Measurements from ENCODE around the gene USP47. TPM values are rescaled to one million over a fixed set of nuclear protein-coding genes. Genes with fewer than 3 reads are reported as not detected.
"Not testable (repeated sequence)": the region's sequence is repeated elsewhere in the genome, so short reads cannot be mapped to it uniquely, and the experiment has no call there.

USP47 gene
- total RNA-seq, 1 donor from 2014 or later, result 63.5 TPM

DNA sequence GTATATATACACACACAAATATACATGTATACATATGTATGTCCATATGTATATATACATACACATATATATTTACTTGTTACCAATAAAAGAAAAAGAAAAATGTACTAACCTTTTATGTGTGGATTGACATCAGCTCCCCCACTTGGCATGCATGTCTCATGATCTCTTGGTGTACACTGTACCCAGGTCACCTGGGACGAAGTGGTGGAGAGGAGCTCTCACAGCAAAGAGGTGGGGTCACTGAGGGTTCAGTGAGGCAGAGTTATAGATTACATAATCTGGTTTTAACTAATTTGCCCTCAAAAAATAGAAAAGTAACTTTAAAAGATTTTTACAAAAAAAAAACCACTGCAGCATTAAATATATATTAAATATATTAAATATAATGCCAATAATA, 15.5 kb upstream of the USP47 start:
- no peak for DNase-seq

DNA sequence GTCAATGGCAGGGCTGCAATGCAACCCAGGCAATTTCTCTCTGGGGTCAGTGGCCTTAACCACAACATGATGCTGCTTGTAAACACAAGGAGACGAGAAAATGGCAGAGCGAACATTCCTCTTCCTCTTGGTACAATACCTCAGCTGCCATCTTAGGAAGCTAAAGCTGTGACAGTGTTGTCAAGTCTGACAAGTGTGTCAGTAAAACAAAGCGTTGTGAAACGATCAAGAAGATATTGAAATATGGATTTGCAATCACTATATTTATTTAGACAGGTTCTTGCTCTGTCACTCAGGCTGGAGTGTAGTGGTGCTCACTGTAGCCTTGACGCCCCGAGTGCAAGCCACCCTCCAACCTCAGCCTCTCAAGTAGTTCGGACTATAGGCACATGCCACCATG, 14.5 kb upstream of the USP47 start:
- DNase-seq, result no peak

DNA sequence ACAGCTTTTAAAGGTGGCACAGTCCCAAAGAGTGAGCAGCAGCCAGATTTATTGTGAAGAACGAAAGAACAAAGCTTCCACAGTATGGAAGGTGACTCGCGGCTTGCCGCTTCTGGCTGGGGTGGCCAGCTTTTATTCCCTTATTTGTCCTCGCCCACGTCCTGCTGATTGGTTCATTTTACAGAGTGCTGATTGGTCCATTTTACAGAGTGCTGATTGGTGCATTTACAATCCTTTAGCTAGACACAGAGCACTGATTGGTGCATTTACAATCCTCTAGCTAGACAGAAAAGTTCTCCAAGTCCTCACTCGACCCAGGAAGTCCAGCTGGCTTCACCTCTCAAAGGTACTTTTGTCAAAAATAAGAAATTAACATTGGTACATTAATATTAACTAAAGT, 10.4 kb upstream of the USP47 start:
- not testable (repeated sequence) for DNase-seq

DNA sequence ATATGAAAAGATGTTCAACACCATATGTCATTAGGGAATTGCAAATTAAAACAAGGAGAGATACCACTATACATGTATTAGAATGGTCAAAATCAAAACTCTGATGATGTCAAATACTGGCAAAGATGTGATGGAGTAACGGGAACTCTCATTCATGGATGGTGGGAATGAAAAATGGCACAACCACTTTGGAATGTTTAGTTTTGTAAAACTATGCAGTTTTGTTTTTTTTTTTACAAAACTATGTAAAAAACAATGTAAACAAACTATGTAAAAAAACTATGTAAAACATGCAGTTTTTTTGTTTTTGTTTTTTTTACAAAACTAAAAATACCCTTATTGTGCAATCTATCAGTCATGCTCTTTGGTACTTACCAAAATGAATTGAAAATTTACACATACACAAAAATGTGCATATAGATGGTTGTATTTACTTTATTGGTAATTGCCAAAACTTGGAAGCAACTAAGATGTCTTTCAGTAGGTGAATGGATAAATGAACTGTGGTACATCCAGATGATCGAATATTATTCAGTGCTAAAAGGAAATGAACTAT, 5.0 kb upstream of the USP47 start:
- DNase-seq, result no peak

DNA sequence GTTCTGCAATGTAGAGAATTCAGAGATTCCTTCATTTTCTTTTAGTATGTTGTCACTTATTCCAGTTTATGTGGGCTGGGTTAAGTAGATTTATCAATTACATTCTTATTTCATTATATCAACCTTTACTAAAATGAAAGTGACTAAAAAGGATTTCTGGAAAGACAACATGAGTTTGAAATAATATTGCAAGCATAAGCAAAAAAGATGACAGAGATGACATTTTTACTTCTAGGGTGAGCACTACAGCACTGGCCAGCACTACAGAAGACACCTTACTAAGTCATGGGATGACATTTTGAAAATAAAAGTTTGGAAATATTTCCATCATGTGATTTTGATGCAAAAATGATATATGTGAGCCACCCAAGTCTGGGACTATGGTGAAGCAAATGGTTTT, 2.1 kb upstream of the USP47 start:
- DNase-seq, result no peak

DNA sequence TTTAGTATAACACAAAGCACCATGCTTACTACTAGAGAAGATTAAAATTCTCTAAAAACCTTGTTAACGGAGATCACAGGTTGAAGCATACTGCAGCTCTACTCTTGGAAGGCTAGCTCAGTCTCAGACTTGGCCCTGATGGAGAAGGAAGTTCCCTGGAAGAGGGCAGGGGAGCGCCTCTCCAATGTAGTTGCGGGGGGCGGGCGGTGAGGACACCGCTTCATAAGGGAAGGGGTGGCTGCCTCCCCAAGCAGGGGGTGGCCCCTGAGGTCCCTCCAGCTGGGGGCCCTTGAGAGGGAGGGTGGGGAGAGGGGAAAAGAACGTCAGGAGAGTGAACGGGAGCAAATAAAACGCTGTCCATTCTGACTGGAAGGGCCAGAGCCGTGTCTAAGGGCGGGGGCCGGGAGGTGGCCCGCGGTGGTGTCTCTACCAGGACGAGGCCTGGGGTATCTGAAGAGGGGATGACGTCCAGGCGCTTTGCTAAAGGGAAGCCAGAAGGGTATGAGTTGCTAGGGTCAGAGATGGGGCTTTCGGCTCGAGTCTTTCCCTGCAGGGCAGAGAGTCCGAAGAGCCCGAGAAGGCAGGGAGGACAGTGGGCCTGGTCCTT, 553 bp upstream of the USP47 start:
- peak; percentile 50 for DNase-seq

DNA sequence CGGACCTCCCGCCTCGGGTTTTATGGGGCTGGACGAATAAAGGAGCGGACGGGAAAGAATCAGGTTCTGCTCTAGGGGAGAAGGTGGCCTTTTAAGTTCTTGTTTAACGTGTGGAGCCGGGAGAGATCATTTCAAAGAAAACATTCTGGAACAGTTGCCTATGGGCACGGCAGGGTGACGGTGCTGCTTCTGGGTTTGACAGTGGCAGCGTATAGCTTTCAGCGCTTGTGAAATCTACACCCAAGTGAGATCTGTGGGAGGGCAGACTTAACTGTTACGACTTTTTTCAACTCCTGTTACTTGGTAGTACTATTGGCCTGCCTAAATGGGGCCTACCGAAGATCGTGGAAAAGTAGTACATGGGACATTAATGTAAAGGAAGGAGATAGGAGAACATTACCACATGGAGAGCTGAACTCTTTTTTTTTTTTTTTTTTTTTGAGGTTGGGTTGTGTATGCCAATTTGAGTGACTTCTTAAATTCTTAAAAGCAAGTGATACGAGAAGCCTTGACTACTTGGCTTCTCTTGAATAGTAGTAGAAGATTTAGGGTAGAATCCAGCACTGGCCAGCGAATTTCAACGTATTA, 743 bp downstream of the USP47 start:
- peak; percentile 76 for DNase-seq

DNA sequence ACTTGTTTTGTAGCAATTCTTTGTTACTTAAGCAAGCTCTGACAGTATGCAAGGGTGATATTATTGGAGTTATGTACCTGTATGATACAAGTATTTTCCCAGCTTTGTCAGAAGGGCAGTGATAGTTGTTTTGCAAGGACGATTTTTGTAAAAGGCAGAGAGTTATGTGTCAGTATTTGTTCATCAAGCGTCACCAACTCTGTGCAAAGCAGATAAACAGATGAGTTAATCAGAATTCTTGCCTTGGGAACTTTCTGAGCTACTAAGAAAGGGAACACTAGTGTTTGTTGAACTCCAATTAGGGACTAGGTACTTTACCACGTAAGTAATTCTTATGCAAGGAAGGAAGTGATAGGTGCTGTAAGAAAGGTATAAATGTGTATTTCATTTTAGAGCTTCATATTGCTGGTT, 1.4 kb downstream of the USP47 start:
- DNase-seq, result peak; percentile 61

DNA sequence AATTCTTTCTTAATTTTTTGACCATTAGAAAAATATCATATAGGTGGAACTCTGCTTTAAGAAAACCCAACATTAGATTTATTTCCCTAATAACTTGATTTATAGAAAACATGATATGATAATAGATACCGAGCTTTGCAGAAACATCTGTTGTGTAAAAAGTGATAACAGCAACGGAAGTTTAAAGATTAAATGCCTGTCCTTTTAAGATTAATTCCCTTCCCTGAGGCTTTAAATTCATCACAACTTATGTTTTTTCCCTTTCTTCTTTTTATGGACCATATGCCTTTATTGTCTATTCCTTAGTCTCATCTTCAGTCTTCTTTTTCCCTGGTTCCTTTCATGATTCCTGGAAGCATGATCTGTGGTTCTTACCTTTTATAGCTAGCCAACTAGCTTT, 1.9 kb downstream of the USP47 start:
- no peak for DNase-seq

DNA sequence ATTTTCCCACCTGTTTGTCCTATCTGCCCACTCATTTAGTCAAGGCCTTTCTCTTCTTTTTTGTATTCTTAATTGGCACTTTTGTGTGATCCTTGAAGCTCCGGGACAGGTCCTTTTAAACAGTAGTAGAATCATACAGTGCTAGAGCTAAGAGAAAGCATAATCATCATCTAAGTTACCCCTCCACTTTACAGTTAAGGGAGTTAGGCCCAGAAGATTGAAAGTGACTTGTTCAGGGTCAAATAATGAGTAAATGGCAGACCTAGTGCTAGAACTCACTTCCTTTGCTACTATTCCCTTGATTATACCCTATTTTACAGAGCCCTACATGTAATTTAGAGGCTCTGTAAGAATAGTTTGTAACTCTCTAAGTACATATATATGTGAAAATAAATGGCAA, 2.5 kb downstream of the USP47 start:
- no peak for DNase-seq

DNA sequence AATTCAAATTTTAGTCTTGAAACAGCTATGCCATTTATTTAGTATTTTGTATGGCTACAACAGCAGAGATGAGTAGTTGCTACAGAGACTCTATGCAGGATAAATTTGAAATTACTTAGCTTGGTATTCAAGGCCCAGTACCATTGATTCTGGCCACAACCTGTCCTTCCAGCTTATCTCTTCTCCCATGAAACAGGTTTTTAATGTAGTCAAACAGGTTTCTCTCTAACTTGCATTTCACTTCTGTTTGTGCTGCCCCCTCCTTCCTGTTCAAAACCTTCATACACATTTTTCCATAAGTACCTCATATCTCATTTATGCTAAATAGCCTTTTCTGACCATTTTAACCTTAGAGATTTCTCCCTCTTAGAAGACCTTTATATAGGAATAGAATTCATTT, 3.3 kb downstream of the USP47 start:
- no peak for DNase-seq

DNA sequence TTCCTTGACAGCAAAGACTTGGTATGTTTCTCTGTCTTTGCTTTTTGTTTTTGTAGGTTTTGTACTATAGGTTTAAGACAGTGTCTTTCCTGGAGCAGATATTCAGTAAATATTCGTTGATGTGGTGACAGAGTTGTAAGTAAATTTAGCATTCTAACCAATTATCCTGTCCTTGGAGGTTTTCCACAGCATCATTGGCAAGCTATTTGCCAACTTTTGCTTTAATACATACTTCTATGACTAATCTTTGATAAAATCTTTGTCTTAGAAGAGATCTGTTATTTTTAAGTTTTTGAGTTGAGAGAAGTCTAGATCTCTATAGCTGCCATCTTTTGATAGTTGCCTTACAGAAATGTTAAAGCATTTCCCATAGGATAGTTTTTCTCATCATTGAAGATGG, 3.8 kb downstream of the USP47 start:
- no peak for DNase-seq

DNA sequence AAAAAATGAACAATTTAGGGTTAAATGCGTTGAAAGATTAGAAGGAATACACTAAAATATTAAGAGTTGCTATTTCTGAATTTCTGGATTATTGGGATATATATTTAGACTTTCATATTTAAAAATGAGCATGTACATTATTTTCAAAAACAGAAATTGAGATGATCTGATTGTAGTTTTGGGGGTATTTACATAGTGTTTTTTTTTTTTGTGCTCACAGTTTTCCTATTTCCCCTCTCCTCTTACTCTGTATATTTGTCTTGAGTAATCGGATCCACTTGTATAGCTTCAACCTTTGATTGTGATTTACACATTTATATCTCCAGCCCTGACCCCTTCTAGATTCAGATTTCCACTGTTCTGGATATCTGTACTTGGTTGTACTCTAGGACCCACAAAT, 5.3 kb downstream of the USP47 start:
- no peak for DNase-seq

DNA sequence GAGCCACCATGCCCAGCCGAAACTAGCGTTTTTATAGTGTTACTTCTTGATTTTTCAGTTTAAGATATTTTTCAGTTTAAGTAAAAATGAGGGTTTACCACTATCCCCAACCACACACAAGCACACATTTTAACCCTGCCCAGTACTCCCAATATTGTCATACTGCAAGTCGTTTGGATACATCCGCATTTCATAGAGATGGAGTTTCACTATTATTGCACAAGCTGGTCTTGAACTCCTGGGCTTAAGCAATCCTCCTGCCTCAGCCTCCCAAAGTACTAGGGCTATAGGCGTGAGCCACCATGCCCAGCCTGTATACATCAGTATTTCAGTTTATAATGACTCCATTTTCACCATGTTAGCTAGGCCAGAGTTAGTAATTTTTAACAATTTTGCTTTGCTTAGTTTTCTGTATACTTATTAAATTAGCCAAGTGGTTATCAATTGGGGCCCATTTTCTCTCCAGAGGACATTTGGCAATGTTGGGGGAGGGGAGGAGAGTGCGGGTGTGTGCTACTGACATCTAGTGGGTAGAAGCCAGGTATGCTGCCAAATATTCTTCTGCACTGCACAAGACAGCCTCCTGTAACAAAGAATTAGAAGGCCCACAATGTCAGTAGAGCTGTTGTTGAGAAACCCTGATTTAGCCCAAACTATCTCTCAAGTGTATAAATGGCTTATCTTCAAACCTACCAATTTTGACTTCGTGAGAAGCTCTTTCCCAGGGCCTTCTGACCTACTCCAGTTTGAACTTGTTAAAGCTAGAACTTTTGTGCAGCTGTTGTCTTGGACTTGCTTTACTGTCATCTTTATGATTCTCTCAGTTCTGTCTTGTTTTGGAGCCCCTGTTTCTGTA, 7.3 kb downstream of the USP47 start:
- DNase-seq, result peak; percentile 81

DNA sequence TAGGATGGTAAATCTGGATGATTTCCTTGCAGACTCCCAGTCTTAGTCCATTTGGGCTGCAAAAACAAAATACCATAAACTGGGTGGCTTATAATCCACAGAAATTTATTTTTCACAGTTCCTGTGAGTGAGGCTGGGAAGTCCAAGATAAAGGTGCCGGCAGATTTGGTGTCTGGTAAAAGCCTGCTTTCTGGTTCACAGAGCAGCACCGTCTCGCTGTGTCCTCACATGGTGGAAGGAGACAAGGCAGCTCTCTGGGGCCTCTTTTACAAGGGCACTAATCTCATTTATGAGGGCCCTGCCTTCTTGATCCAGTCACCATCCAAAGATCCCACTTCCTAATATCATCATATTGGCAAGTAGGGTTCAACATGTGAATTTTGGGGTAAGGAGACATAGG, 8.9 kb downstream of the USP47 start:
- DNase-seq, result no peak

DNA sequence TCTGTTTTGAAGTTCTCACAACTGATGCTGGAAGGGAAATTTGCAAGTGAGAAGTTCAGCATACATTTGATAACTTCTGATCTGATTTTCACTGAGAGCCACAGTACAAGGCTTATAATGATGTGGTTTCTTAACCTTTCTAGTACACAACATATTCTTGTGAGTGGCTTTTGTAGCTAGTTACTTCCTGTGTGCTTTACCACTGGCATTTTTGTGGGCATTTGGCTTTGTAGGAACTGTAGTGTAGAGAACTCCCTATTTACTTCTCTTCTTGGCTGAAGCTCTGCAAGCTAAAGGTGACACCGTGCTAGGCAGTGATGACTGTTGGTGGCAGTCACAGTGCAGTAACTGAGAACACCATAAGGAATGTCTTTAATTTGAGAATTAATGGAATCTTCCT, 14.9 kb downstream of the USP47 start:
- DNase-seq, result no peak

DNA sequence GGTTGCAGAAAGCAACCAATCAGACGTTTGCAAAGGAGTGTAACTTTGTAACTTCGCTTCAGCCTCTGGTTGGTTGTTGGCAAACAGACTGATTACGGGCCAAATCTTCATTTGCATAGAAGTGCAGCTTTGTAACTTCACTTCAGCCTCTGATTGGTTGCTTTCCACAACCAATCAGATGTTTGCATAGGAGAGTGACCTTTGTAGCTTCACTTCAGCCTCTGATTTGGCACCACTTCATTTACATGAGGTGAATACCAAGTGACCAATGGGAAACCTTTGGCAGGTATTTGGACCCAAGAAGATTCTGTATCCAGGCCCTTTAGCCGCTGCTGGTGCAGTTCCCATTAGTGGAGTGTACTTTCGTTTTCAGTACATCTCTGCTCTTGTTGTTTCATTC, 16.0 kb downstream of the USP47 start:
- DNase-seq, result no peak

DNA sequence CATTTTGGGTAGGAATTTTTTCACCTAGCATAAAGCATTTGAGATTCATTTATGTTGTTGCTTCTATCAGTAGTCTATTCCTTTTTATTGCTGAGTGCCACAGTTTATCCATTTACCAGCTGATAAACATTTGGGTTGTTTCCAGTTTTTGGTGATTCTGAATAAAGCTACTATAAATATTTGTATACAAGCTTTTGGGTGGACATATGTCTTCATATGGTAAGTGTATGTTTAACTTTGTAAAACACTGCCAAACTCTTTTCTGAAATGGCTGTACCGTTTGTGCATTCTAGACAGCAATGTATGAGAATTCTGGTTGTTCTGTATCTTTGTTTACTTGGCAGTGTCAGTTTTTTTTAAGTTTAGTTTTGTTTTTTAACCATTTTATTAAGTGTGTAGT, 16.9 kb downstream of the USP47 start:
- DNase-seq, result no peak

DNA sequence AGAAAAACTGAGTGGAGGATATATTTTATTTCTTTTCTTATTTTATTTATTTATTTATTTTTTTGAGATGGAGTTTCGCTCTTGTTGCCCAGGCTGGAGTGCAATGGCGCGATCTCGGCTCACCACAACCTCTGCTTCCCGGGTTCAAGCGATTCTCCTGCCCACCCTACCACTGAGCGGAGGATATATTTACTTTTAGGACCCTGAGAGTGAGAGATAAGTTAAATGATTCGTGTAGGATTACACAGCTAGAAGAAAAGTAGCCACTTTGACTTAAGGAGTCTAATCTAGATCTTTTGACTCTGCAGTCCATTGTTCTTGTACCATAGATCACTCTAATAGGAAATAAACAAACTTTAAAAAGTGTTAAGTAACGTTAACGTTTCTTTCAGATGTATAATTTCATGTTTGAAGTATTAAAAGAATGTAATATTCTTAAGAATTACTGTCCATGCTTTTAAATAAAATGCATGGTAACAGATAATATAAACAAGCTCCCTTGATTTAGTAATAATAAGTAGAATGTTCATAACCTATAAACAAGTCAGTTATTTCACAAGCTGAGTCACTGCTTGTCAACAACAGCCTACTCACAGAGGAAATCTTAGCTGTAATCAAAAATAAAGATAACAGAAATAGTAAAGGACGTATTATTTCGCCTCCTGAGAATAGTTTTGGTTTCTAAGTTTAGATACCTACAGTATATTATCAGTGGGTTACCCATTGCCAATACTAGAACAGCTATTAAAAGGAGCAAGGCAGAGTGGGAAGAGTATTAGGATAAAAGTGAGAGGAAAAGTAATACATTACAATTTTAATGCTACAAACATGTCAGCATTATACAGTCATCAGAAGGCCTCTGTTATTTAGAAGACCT, 18.6 kb downstream of the USP47 start:
- peak; percentile 40 for DNase-seq

DNA sequence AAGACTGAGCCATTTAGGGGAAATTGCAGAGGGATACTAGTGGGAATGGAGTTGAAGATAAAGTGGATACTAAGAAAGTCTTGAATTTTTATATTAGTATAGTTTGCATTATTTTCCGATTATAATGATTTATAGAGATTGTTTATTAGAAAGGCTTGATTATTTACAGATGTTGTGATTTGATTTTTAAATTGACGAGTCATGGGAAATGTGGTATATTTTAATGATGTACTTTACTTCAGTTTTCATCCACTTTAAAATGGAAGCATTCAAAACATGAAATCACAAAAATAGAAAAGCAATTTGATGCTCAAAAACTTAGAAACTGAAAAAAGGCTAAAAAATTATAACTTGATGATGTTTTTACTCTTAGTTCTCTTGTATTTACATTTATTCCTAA, 21.2 kb downstream of the USP47 start:
- no peak for DNase-seq

DNA sequence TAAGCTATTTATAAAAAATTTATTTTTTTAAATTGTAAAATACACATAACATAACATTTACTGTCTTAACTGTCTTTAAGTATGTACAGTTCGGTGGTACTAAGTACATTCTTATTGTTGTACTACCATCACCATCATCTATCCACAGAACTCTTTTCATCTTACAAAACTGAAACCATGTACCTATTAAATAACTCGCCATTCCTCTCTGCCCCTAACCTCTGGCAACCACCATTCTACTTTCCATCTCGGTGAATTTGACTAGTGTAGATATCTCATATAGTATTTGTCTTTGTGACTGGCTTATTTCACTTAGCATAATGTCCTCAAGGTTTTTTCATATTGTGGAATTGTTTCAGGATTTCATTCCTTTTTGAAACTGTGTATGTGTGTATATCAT, 22.6 kb downstream of the USP47 start:
- no peak for DNase-seq

DNA sequence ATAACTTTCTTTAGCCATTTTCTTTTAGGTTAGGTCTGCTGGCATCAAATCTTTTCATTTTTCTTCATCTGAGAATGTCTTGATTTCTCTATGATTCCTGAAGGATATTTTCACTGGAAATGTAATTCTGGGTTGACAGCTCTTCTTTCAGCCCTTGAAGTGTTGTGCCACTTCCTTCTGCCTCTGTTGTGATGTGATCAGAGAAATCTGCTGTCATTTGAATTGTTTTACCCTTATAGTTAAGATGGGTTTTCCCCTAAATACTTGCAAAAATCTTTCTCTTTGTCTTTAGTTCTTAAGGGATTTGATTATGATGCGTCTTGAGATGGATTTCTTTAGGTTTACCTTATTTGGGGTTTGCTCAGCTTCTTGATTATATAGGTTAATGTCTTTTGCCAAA, 23.0 kb downstream of the USP47 start:
- DNase-seq, result no peak

DNA sequence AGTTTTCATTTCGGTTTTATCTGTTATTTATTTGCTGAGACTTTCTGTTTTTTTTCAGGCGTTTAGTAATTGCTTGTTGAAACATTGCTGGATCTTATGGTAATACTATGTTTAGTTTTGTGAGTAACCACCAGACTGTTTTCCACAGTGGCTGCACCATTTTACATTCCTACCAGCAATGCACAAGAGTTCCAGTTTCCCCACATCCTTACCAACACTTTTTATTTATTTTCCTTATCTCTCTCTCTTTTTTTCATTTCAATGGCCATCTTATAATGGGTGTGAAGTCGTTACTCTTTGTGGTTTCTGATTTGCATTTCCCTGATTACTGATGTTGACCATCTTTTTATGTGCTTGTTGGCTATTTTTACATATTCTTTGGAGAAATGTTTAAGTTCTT, 23.7 kb downstream of the USP47 start:
- DNase-seq, result no peak
